Peyer's patch (tissue), 4 donors: ENCODE data around the gene C12orf76. TPM values are rescaled to one million over a fixed set of nuclear protein-coding genes. Genes with fewer than 3 reads are reported as not detected.
A peak's percentile ranks its signal among the peaks of the same experiment; 100 is the strongest.

ENCODE experiments used
- DNase-seq, 3 donors: peaks; one replicate each; pipeline ENCODE4 v3.0.0-alpha.2; 2017 to 2019
- H3K27ac ChIP-seq, 4 donors: fragments of 200-600 bp; sonication (generic); one replicate each; pipeline ENCODE4 v1.5.1; 2016 to 2019
- H3K27me3 ChIP-seq, 2 donors: fragments of 200-600 bp; sonication (generic); one replicate each; pipeline ENCODE4 v1.5.1; 2019
- H3K36me3 ChIP-seq, 3 donors: fragments of 200-600 bp; sonication (generic); one replicate each; pipeline ENCODE4 v1.5.1; 2016 to 2019
- H3K4me1 ChIP-seq, 4 donors: fragments of 200-600 bp; sonication (generic); one replicate each; pipeline ENCODE4 v1.5.1; 2016 to 2019
- H3K4me3 ChIP-seq, 4 donors: fragments of 200-600 bp; sonication (generic); 1 replicate in 3 of 4; 2 replicates in 1 of 4; pipeline ENCODE4 v1.5.1; 2016 to 2019; ENCODE audit warnings: mild to moderate bottlenecking in 1 of 4
- H3K9me3 ChIP-seq, 4 donors: fragments of 200-600 bp; sonication (generic); one replicate each; pipeline ENCODE4 v1.5.1; 2016 to 2019; ENCODE audit warnings: mild to moderate bottlenecking in 1 of 4
- CTCF ChIP-seq, 6 experiments: fragments of 450-650 bp in 4 of 6; fragments of 200-600 bp in 2 of 6; sonication (generic) in 1 of 6; IDR thresholded peaks; one replicate each; pipeline ENCODE4 v1.5.1; 2017 to 2019; ENCODE audit warnings: antibody characterized with exemption in 6 of 6, mild to moderate bottlenecking in 3 of 6, moderate library complexity in 1 of 6
- POLR2A ChIP-seq, 2 donors: fragments of 450-650 bp; IDR thresholded peaks; one replicate each; pipeline ENCODE4 v1.5.1; 2017; ENCODE audit warnings: antibody characterized with exemption in 2 of 2, mild to moderate bottlenecking in 2 of 2, moderate library complexity in 2 of 2
- total RNA-seq, 4 donors: library from RNA; depleted of rRNA; stranded (reverse); fragments of >200 nt; gene quantifications; one replicate each; pipeline ENCODE4 v1.1.0, GENCODE V29; 2016

Gene C12orf76
- total RNA-seq, 4 donors from 2014 or later: 14.9 to 23.1 (median 17.5) TPM

GRCh38 chr12:110029290-110029815 lies 19.0 kb downstream of the C12orf76 start:
- Histone ChIP-seq H3K36me3 (peaks cover 0 to 79% (median 2%) of the 10 kb centered on the region in 3 donors), H3K9me3 (no peaks in the 10 kb centered on the region), H3K27ac (no peak overlapping the region), H3K4me1 (peaks cover 0 to under 1% (median 0%) of the 10 kb centered on the region in 4 donors), H3K4me3 (no peak overlapping the region), H3K27me3 (no peaks in the 10 kb centered on the region)
- DNase-seq: no peak
- TF ChIP-seq CTCF (IDR thresholded peaks at IDR 0.05) (no peak), POLR2A (IDR thresholded peaks at IDR 0.05) (no peak)

- DNase-seq: no peak
- Histone ChIP-seq H3K27ac (no peak overlapping the region), H3K4me1 (peaks cover 0 to 11% (median 2%) of the 10 kb centered on the region in 4 donors), H3K4me3 (no peak overlapping the region), H3K36me3 (peaks cover 0 to 75% (median 2%) of the 10 kb centered on the region in 3 donors), H3K27me3 (no peaks in the 10 kb centered on the region), H3K9me3 (no peaks in the 10 kb centered on the region)
- TF ChIP-seq CTCF (IDR thresholded peaks at IDR 0.05) (no peak), POLR2A (IDR thresholded peaks at IDR 0.05) (no peak)
Measured at GRCh38 chr12:110028323-110028722, 20.0 kb downstream of the C12orf76 start.

- Histone ChIP-seq H3K9me3 (no peaks in the 10 kb centered on the region), H3K27me3 (no peaks in the 10 kb centered on the region), H3K4me1 (peaks cover 0 to 11% (median 2%) of the 10 kb centered on the region in 4 donors), H3K27ac (no peak overlapping the region), H3K36me3 (peaks cover 0 to 92% (median 0%) of the 10 kb centered on the region in 3 donors), H3K4me3 (no peak overlapping the region)
- DNase-seq: no peak
- TF ChIP-seq POLR2A (IDR thresholded peaks at IDR 0.05): no peak
- no peak for TF ChIP-seq CTCF (IDR thresholded peaks at IDR 0.05)
Measured at GRCh38 chr12:110024051-110024450, 24.3 kb downstream of the C12orf76 start.

GRCh38 chr12:110023059-110023980 lies 25.0 kb downstream of the C12orf76 start:
- peaks cover 0 to 11% (median 2%) of the 10 kb centered on the region in 4 donors for H3K4me1 ChIP-seq
- H3K27me3 ChIP-seq: no peaks in the 10 kb centered on the region
- H3K4me3 ChIP-seq: no peak overlapping the region
- TF ChIP-seq POLR2A (IDR thresholded peaks at IDR 0.05): no peak
- peaks cover 0 to 92% (median 0%) of the 10 kb centered on the region in 3 donors for H3K36me3 ChIP-seq
- no peak for DNase-seq
- no peaks in the 10 kb centered on the region for H3K9me3 ChIP-seq
- H3K27ac ChIP-seq: no peak overlapping the region

GRCh38 chr12:110020956-110021355 lies 27.4 kb downstream of the C12orf76 start:
- DNase-seq: no peak
- peaks cover 0 to 11% (median 2%) of the 10 kb centered on the region in 4 donors for H3K4me1 ChIP-seq
- H3K36me3 ChIP-seq: peaks cover 0 to 90% (median 0%) of the 10 kb centered on the region in 3 donors
- H3K9me3 ChIP-seq: no peaks in the 10 kb centered on the region
- H3K27ac ChIP-seq: no peak overlapping the region
- H3K27me3 ChIP-seq: no peaks in the 10 kb centered on the region
- TF ChIP-seq POLR2A (IDR thresholded peaks at IDR 0.05) (no peak), CTCF (IDR thresholded peaks at IDR 0.05) (no peak)
- no peak overlapping the region for H3K4me3 ChIP-seq

- peak in 4 of 6 experiments; percentile 23 to 33 (median 25) for TF ChIP-seq CTCF (IDR thresholded peaks at IDR 0.05)
- TF ChIP-seq POLR2A (IDR thresholded peaks at IDR 0.05): no peak
- no peaks in the 10 kb centered on the region for H3K27me3 ChIP-seq
- peak overlapping the region in 2 of 4 donors; percentile 20 to 53 for H3K27ac ChIP-seq
- peaks cover 0 to 17% (median 10%) of the 10 kb centered on the region in 4 donors for H3K4me1 ChIP-seq
- no peak overlapping the region for H3K4me3 ChIP-seq
- no peaks in the 10 kb centered on the region for H3K9me3 ChIP-seq
- no peak for DNase-seq
- peaks cover 0 to 68% (median 0%) of the 10 kb centered on the region in 3 donors for H3K36me3 ChIP-seq
Measured at GRCh38 chr12:110015132-110015531, 33.2 kb downstream of the C12orf76 start.
